Natural killer cell treated with Interleukin-12 subunit alpha and Interleukin-12 subunit beta and Interleukin-15 and Interleukin-18, amount 100 ng/mL, for 72 hours (primary cell): ENCODE results near the gene FATE1. TPM values are rescaled to one million over a fixed set of nuclear protein-coding genes. Genes with fewer than 3 reads are reported as not detected.

Experiments used
- ATAC-seq, 2 donors: fragments of 150-1000 bp; cut with Tn5 transposase in 1 of 2; sonication (Bioruptor Pico), chemical (Tn5 transposase) in 1 of 2; 2 replicates each; pipeline ENCODE4 v1.10.0; 2021
- DNase-seq: peaks from one replicate; pipeline ENCODE4 v3.0.0; 2022; ENCODE audit warnings: low spot score
- H3K27ac Mint-ChIP-seq, 2 donors: 1 replicate in 1 of 2; 2 replicates in 1 of 2; pipeline ENCODE4 v1.8.0; 2022; ENCODE audit warnings: mixed read lengths in 2 of 2, mild to moderate bottlenecking in 1 of 2, moderate library complexity in 1 of 2
- H3K27me3 Mint-ChIP-seq, 2 donors: 1 replicate in 1 of 2; 2 replicates in 1 of 2; pipeline ENCODE4 v1.8.0; 2022; ENCODE audit warnings: mixed read lengths in 2 of 2
- H3K36me3 Mint-ChIP-seq: one replicate; pipeline ENCODE4 v1.8.0; 2022; ENCODE audit warnings: mixed read lengths
- H3K4me1 Mint-ChIP-seq, 2 donors: 1 replicate in 1 of 2; 2 replicates in 1 of 2; pipeline ENCODE4 v1.8.0; 2022; ENCODE audit warnings: low read depth in 2 of 2, mixed read lengths in 2 of 2, mild to moderate bottlenecking in 1 of 2
- H3K4me3 Mint-ChIP-seq: one replicate; pipeline ENCODE4 v1.8.0; 2022; ENCODE audit warnings: mixed read lengths
- H3K9me3 Mint-ChIP-seq: 2 replicates; pipeline ENCODE4 v1.8.0; 2022; ENCODE audit warnings: mixed read lengths
- total RNA-seq, 2 donors: library from RNA; stranded (reverse); gene quantifications; one replicate each; pipeline ENCODE4 v1.2.3, GENCODE V29; 2022

Gene FATE1
- total RNA-seq, 2 donors from 2014 or later: not detected

GRCh38 chrX:151765026-151765425 is 49.2 kb downstream of the FATE1 start:
- ATAC-seq (peak in 1 of 2 donors; percentile 48), DNase-seq (no peak)
- H3K4me1 Mint-ChIP-seq: no peaks in the 10 kb centered on the region
- H3K27ac Mint-ChIP-seq: no peak overlapping the region
- H3K27me3 Mint-ChIP-seq: peaks cover 16% of the 10 kb centered on the region in 2 donors
- no peaks in the 10 kb centered on the region for H3K36me3 Mint-ChIP-seq
- no peak overlapping the region for H3K4me3 Mint-ChIP-seq
- H3K9me3 Mint-ChIP-seq: no peaks in the 10 kb centered on the region

GRCh38 chrX:151771726-151772125 is 55.9 kb downstream of the FATE1 start:
- Mint-ChIP-seq H3K9me3 (no peaks in the 10 kb centered on the region), H3K4me1 (no peaks in the 10 kb centered on the region), H3K27me3 (peaks cover 0 to 14% of the 10 kb centered on the region in 2 donors), H3K27ac (no peak overlapping the region), H3K4me3 (no peak overlapping the region), H3K36me3 (no peaks in the 10 kb centered on the region)
- DNase-seq: no peak
- no peak for ATAC-seq

Other genes starting within 250 kb of the FATE1 start
- gene PASD1, start 152.4 kb upstream of the FATE1 start, total RNA-seq: not detected
- gene PRRG3, start 20.6 kb upstream of the FATE1 start, total RNA-seq: not detected
- gene CNGA2, start 18.7 kb downstream of the FATE1 start, total RNA-seq: not detected
- not detected for gene MAGEA4, start 196.9 kb downstream of the FATE1 start, total RNA-seq